ENCODE measurements around the gene DNAL1.

DNAL1 gene

GRCh38 chr14:73744175-73744867 is 99.5 kb downstream of the DNAL1 start:
- DNase-seq (ENCODE audit: low read depth in 2 of 2) = no peak

DNA sequence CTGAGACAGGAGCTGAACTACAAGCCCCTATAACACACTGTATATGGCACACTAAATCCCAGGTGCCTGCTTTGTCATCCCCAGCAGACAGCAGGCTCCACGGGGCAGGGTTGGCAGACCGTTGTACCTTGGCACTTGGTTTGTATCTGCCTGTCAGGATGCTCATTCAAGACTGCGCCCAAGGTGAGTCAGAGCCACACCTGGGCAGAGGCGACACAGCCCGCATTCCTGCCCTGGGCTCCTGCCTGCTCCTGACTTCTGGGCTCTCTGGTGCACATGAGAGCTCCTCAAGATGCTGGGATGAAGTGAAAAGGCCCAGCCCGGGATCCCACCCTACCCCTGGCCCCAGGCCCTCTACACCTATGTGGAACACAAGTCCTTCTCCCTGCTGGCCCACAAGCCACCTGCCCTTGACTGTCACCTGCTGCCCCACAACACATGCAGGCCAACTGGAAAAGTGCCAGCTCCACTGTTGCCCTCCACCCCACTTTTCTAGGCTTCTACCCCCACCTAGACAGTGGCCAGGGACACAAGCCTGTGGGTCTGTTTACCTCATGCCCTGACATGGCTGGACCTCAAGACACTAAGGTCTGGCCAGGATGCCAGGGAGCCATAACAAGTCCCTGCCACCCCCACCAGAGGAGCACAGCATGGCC is 100.2 kb downstream of the DNAL1 start:
- DNase-seq (ENCODE audit: low read depth in 2 of 2) = no peak

GRCh38 chr14:73745571-73746519 is 101.1 kb downstream of the DNAL1 start:
- DNase-seq (ENCODE audit: low read depth in 2 of 2) = no peak

GRCh38 chr14:73746520-73747378 is 102.0 kb downstream of the DNAL1 start:
- no peak for DNase-seq (ENCODE audit: low read depth in 2 of 2)

DNA sequence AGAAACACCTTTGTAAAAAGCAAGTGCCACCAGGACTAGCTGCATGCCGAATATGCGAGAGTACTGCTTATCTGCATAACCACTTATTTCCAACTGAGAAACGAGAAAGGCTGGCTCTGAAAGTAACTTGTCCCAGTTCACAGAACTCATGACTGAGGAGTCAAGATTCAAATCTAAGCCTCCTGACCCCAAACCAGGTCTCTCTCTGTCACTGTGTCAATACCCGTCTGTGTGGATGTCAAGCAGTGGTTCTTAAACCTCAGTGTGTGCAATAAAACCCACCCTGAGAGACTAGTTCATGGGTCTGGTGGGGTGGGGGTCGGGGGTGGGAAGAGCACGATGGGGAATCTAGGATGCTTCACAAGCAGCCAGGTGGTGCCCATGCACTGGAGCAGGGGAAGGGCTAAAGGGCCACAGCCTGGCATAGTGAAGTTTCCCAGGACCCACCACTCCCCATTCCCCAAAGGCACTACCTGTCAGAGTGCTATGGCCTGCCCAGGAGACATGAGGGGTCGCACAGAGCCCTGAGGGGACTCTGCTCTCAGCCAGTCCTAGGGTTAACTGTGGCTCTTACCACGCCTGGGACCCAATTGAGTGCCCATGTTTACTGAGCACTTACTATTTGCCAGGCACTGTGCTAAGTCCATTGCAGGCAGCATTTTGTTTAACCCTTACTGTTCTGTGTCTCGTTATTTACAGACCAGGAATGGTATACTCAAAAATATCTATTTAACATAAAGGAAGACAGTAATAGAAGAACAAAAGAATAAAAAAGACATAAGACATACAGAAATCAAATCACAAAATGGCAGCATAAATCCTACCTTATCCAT is 102.8 kb downstream of the DNAL1 start:
- DNase-seq (ENCODE audit: low read depth in 2 of 2) = no peak

DNA sequence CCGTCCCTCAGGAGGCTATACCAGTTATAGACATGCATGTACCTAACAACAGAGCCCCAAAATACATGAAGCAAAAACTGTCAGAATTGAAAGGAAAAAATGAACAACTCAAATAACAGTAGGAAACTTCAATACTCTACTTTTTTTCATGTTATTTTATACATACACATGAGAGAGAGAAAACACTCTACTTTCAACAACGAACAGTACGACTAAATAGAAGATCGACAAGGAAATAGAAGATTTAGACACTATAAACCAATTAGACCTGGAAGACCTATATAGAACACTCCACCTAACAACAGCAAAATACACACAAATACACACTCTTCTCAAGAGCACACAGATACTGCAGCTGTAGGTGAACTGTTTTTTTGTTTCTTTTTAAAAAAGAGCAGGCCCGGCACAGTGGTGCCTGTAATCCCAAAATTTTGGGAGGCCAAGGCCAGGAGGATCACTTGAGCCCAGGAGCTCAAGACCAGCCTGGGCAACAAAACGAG is 104.1 kb downstream of the DNAL1 start:
- no peak for DNase-seq (ENCODE audit: low read depth in 2 of 2)

DNA sequence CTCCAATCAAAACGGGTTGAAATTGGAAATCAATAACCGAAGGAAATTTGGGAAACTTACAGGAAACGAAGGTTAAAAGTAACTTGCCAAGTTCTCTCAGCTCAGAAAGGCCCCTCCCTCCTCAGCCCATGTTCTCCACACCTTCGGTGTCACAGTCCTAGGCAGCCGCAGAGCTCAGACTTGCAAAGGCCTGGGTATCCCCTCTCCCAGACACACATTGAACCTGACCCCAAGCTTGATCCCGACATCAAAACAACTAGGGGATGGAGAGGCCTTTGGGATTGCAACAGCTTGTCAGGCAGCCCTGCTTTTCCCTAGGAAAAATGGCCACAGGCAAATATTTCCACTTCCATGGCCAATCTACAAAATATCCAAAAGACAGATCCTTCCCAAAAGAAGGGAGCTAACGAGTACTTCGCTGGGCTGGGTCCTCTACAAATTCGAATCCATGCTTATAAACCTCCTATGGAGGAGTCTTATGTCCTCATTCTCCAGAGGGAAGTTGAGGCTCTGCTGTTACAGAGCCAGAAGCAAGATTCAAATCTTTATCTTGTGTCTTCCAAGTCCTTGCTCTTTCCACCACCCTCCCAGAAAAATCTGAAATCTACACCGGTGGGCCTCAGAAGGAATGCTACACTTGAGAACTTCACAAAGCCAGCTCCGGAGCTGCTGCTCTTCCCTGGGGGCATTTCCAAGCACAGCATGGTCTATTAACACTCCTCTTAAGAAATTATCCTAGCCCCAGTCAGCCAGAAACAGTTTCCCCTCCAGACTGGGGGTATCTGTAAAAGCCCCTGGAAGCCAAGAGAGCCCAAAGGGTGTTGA is 105.1 kb downstream of the DNAL1 start:
- DNase-seq (ENCODE audit: low read depth in 2 of 2) = no peak

DNA sequence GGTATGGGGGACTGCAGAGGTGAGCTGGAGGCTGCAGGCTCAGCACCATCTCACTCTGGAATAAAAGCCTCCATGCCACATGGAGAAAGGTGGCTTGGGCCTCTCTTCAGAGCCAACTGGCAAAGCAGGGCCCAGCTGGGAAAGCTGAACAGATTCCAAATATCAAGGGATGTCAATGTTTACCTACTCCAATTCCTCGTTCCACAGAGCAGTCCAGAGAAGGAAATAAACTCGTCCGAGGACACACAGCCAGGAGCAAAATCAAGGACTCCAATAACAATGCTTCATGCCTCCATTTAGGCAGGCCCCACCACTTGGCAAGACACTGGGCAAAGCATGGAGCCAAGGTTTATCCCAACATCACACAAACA is 105.7 kb downstream of the DNAL1 start:
- DNase-seq (ENCODE audit: low read depth in 2 of 2) = no peak

- DNase-seq (ENCODE audit: low read depth in 2 of 2) = no peak
Observed at GRCh38 chr14:73751157-73751691, 106.4 kb downstream of the DNAL1 start.

GRCh38 chr14:73752297-73752992 is 107.7 kb downstream of the DNAL1 start:
- DNase-seq (ENCODE audit: low read depth in 2 of 2) = no peak

Measured in stimulated activated CD8-positive, alpha-beta memory T cell treated with anti-CD3 and anti-CD28 coated beads, Interleukin-2, amount 100 ng/mL, for 48 hours (primary cell).